ENCODE data around the gene CD74.

Gene CD74

GRCh38 chr5:150396267-150396666, 16.4 kb downstream of the CD74 start:
- DNase-seq, result no peak

DNA sequence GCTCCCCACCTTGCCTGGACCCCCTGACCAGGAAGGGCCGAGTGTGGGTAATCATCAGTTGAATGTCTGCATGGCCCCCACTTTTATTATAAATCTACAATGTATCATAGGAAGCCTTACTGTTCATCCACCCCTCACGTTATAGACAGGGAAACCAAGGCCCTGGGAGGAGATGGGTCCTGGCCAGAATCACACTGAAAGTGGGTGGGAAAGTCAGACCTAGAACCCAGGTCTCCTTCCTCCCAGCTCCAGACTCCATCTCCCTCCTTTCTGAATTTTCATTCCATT, 17.1 kb downstream of the CD74 start:
- DNase-seq, result no peak

GRCh38 chr5:150394912-150395687, 17.6 kb downstream of the CD74 start:
- no peak for DNase-seq

DNA sequence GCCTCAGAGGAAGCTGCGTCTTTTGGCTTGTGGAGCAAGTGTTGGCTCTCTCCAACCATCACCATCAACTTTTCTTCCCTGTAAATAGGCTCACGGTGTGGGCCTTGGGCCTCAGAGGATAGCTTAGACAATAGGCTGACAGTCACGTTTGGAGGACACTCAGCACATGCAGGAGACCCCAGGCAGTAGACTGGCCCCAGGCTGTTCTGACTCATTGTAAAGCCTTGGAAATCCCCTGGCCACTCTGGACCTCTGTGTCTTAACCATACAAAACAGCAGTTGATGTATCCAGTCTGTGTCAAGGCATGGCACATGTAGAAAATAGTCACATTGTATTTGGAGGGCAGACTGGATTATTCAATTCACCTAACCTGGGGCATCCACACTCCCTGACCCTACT, 18.6 kb downstream of the CD74 start:
- DNase-seq, result no peak

GRCh38 chr5:150393096-150393645, 19.5 kb downstream of the CD74 start:
- DNase-seq, result no peak

- DNase-seq, result no peak
These were observed 20.0 kb downstream of the CD74 start for GRCh38 chr5:150392680-150393079.

DNA sequence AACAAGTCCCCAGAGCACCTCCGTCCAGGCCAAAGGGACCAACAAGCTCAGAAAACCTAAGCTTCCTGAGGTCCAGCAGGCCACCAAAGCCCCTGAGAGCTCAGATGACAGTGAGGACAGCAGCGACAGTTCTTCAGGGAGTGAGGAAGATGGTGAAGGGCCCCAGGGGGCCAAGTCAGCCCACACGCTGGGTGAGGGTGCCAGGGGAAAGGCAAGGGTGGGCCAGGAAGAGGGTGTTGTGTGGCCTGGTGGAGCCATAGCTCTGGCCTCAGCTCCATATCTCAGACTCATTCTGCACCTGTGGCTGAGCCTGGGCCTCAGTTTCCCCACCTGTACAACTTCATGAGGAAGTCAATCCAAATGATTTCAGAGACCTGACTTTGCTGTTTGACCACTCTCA, 20.7 kb downstream of the CD74 start:
- DNase-seq, result no peak

DNA sequence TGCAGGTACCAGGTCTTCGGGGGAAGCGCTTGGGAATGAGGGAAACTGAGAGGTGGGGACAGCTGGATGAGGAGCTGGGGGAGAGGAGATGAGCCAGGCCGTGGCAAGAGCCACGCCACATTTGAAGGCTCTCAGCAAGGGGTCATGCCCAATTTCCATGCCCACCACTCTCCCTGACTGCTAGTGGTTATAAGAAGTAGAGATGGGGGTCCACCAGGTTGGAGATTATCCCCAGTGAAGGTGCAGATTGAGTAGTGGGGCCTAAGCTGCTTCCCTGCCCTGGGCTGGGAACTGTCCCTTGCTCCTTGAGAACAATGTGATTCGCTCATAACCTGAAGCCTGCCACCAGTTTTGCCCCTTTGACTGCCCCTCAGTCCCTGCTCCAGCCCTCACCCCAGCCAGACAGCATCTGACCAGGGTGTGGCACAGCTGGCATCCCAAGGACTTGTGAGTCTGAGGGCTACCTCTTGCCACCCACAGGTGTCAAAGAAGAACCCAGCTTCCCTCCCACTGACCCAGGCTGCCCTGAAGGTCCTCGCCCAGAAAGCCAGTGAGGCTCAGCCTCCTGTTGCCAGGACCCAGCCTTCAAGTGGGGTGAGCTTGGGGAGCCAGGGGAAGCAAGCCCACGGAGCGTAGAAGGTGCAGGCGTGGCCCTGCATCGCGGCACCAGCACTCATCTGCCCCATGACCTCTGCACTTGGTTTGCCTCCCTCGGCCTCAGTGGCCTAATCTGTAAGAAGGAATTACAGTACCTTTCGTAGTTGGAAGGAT, 21.5 kb downstream of the CD74 start:
- DNase-seq, result no peak

DNA sequence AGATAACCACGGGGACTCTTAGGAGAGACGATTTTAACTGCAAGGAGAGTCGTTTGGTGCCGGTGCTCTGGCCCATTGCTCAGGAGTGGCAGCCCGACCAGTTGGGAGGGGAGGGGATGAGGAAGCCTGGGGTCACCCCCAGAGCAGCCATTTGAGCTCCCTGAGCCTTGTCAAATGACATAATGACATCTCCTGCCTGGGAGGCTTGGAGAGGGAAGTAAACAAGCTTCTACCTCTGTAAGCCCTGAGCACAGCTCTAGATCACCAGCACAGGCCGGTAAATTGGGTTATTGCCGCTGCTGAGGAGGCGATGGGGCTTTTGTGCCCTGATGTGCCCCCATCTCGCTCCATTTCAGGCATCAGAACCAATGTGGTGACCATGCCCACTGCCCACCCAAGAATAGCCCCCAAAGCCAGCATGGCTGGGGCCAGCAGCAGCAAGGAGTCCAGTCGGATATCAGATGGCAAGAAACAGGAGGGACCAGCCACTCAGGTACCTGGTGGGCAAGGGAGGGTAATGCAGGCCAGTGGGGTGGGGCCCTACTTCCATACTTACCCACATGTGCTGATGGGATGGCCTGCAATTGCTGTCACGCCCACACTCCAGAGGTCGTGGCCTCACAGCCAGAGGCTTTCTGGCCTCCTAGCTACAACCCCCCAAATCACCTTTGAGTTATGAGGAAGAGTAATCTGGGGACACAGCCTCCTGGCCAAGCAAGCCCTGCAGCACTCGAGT, 23.0 kb downstream of the CD74 start:
- DNase-seq, result no peak

DNA sequence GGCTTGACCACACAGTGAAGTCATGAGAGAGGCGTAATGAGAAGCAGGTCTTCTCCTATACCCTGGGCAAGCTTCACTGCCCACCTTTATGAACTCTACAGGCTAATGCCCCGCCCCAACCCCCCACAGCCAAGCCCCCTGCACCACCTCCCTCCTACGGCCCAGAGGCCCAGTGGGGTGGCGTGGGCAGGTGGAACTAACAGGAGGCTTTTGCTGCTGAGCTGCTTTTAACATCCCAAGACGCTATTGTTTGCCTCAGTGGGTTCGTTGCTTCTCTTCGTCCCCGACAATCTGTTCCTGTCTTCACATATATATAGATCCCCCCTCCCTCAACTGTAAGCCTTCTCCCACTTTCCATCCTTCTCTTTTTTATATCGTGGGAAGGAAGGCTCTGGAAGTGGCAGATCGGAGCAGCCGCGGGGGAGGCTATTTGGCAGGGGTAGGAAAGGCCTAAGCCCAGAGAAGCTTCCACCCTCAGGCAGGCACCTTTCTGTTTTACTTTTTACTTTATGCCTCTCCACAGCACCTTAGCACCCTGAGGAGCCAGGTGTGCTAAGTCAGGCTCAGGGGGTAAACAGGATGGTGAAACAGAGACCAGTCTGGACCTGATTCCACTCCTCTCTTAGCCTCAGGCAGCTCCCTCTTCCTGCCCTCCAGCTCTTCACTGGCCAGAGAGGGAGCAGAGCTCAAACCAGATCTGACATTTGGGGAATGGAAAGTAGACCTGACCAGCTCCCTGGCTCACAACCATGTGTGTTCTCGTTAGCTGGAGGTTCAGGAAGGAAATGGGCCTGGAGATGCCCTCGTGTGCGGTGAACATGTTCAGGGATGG, 26.5 kb downstream of the CD74 start:
- no peak for DNase-seq

DNA sequence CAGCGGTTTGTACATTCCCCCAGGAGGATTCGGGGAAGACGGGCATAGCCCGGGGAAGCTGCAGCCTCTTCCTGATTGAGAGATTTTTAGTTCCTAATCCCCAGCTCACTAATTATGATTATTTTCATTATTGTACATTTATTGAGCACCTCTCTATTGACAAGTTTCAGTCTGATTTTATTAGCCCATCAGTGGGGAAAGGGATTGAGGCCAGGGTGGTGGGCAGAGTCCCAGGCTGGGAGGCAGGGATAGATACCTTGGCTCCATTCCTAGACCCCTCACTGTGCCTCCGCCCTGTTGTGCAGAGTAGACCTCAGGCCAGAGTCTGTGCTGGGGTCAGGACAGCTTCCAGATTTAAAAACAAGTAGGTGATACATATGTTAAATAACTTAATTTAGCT, 28.0 kb downstream of the CD74 start:
- DNase-seq, result no peak

DNA sequence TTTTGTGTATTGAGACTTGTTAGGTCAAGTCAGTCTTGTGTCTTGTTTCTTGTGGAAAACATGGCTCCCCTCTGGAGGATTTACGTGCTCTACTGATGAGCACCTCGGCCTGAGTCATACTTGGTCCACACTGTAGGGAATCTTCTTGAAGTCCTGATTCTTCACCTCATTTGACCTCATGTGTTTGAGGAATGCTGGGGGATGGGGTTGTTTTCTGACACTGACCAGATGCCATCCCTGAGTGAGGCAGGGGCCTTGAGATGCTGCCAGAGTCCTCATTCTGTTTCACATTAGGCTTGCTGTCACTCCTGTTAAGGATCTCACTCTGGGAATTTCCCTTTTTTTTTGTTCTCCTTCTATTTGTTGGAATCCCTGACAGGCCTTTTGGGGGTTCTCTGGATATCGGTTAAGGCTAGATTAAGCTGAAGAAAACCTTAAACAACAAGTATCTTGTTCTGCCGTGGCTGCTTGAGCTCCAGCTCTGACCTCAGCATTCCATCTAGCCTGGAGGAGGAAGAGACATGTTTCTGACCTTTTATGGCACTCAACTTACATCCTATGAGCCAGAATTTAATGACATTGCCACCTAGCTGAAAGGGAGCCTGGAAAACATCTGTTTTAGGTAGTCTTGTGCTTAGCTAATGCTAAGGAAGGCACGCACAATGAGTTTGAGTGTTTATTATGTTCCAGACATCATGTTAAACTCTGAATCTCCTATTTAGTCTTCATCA, 34.6 kb downstream of the CD74 start:
- DNase-seq, result no peak

- no peak for DNase-seq
These were observed 35.6 kb downstream of the CD74 start for GRCh38 chr5:150376799-150377771.

DNA sequence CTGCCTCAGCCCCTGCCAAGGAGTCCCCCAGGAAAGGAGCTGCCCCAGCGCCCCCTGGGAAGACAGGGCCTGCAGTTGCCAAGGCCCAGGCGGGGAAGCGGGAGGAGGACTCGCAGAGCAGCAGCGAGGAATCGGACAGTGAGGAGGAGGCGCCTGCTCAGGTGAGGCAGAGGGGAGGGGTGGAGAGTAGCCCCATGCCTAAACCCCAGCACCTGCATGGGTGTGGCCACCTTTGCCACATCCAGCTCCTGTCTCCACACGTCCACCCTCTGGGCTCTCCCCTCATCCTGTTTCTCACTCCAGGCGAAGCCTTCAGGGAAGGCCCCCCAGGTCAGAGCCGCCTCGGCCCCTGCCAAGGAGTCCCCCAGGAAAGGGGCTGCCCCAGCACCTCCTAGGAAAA, 38.1 kb downstream of the CD74 start:
- DNase-seq, result no peak

DNA sequence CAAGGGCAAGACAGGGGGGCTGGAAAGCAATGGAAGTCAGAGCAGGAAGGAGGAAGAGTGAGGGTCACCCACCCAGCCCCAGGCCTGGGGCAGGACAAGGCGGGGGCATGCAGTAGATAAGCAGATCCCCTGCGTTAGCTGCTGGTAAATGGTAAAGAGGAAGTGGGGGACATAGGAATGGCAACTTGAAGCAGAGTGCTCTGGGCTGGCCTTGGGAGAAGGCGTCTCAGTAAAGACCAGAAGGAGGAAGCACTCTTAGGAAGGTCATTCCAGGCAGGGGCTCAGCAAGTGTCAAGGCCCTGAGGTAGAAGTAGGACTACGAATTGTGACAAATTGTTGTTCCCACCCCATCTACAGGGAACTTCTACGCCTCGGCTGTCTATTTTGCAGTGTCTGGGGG, 40.1 kb downstream of the CD74 start:
- DNase-seq, result no peak

- DNase-seq, result no peak
These were observed 44.2 kb downstream of the CD74 start for GRCh38 chr5:150368526-150368925.

- no peak for DNase-seq
These were observed 48.7 kb downstream of the CD74 start for GRCh38 chr5:150364004-150364403.

- no peak for DNase-seq
These were observed 49.5 kb downstream of the CD74 start for GRCh38 chr5:150363185-150363584.

DNA sequence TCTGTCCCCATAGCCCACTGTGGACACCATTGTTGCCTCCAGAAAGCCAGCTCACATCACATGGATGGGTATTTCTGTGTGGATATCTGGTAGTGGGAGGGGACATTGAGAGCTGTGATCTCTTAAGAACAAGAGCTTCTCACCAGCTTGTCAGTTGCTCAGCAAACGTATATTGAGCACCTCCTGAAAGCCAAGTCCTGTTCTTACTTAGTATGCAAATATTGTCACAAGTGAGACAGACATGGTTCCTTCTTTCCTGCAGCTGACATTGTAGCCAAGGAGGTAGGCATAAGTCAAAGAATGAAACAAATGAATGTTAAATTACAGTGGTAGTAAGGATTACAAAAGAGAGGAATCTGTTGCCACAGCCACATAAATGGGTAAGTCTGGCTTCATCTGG, 51.4 kb downstream of the CD74 start:
- DNase-seq, result no peak

DNA sequence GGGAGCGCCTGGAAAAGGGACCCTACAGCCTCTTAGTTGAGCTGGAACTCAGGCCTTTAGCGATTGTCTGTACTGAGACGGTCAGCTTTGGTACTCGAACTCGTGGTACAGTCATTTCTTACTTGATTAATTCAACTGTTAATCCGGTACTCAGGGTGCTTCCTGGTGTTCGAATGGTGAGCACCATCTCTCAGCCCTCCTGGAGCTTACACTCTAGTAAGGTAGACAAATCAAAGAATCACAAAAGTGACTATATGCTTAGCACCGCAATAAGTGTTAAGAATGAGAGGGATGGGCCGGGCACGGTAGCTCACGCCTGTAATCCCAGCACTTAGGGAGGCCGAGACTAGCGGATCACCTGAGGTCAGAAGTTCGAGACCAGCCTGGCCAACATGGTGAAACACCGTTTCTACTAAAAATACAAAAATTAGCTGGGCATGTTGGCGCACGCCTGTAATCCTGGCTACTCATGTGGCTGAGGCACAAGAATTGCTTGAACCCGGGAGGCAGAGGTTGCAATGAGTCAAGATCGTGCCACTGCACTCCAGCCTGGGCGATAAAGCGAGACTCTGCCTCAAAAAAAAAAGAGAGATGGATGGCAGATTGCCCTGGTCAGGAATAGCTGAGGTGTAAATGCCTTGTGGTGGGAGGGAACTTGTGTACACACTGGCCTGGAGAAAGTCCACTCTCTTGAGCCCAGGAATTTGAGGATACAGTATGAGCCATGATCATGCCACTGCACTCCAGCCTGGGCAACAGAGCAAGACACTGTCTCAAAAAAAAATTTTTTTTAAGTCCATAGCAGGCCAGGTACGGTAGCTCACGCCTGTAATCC, 54.2 kb downstream of the CD74 start:
- DNase-seq, result no peak

Data from NCI-H187 (cell line).